OCI-LY7 (cell line): ENCODE data around the gene PXN. TPM values are rescaled to one million over a fixed set of nuclear protein-coding genes. Genes with fewer than 3 reads are reported as not detected.

Experiments used
- BruUV-seq: library from RNA; stranded (reverse); fragments of 400-500 nt; replicated peaks from 2 replicates; lab custom pipeline; 2021; lab: Mats Ljungman, UMichigan
- CTCF ChIA-PET: fragments of 300-600 bp; sonication (Branson Sonifier 250); formaldehyde crosslinking; loops from one replicate; lab custom pipeline; 2022; ENCODE audit warnings: antibody characterized with exemption; ENCODE audit not compliant: unreplicated experiment; lab: Charles Lee
- POLR2A ChIA-PET: fragments of 300-600 bp; sonication (Branson Sonifier 250); formaldehyde crosslinking; loops from one replicate; lab custom pipeline; 2022; ENCODE audit warnings: antibody characterized with exemption; lab: Charles Lee
- DNase-seq: peaks from one replicate; pipeline ENCODE4 v3.0.0-alpha.2; 2015; ENCODE audit warnings: low spot score
- H2AFZ ChIP-seq: fragments of 200-600 bp; sonication (generic), shearing (Covaris generic); 2 replicates; pipeline ENCODE4 v1.6.1; 2014; ENCODE audit warnings: mild to moderate bottlenecking, antibody characterized with exemption, low read length, moderate library complexity
- H3K27ac ChIP-seq: fragments of 200-600 bp; sonication (generic); 2 replicates; pipeline ENCODE4 v1.5.1; 2014; ENCODE audit warnings: mixed run types, low read depth, mild to moderate bottlenecking, moderate library complexity, low read length, inconsistent platforms; ENCODE audit not compliant: poor library complexity, severe bottlenecking
- H3K36me3 ChIP-seq: fragments of 200-600 bp; sonication (generic); 2 replicates; pipeline ENCODE4 v1.6.1; 2014; ENCODE audit warnings: mild to moderate bottlenecking, antibody characterized with exemption, low read length, moderate library complexity, mixed read lengths; ENCODE audit not compliant: insufficient read depth
- H3K4me1 ChIP-seq: fragments of 200-600 bp; sonication (generic); 2 replicates; pipeline ENCODE4 v1.5.1; 2014; ENCODE audit warnings: mild to moderate bottlenecking, low read length; ENCODE audit not compliant: insufficient read depth, poor library complexity, severe bottlenecking
- H3K4me2 ChIP-seq: fragments of 200-600 bp; sonication (generic); 2 replicates; pipeline ENCODE4 v1.6.1; 2014; ENCODE audit warnings: mild to moderate bottlenecking, low read length
- H3K4me3 ChIP-seq: fragments of 200-600 bp; sonication (generic); 2 replicates; pipeline ENCODE4 v1.5.1; 2014; ENCODE audit warnings: mild to moderate bottlenecking, low read depth, low read length; ENCODE audit not compliant: poor library complexity, severe bottlenecking
- H3K79me2 ChIP-seq: fragments of 200-600 bp; sonication (generic); 2 replicates; pipeline ENCODE4 v1.6.1; 2016; ENCODE audit warnings: low read depth, mild to moderate bottlenecking, low read length, moderate library complexity, mixed read lengths; ENCODE audit not compliant: insufficient read depth
- H3K9me2 ChIP-seq: fragments of 200-600 bp; sonication (generic); 2 replicates; pipeline ENCODE4 v1.6.1; 2016; ENCODE audit warnings: mild to moderate bottlenecking, low read length, mixed read lengths; ENCODE audit not compliant: insufficient read depth
- H3K9me3 ChIP-seq: fragments of 200-600 bp; sonication (generic); 2 replicates; pipeline ENCODE4 v1.6.1; 2014; ENCODE audit warnings: mild to moderate bottlenecking, mixed run types, low read length, mixed read lengths
- H4K20me1 ChIP-seq: fragments of 200-600 bp; sonication (generic); 2 replicates; pipeline ENCODE4 v1.6.1; 2014; ENCODE audit warnings: mild to moderate bottlenecking, antibody characterized with exemption, low read length, moderate library complexity, mixed read lengths; ENCODE audit not compliant: insufficient read depth
- EZH2phosphoT487 ChIP-seq: fragments of 200-600 bp; sonication (generic); IDR thresholded peaks from 2 replicates; pipeline ENCODE4 v1.6.1; 2018; ENCODE audit warnings: low read depth, borderline replicate concordance, mild to moderate bottlenecking, mixed run types, antibody characterized with exemption, low read length, moderate library complexity, mixed read lengths
- intact Hi-C: fragments of 100-400 bp; cut with micrococcal nuclease; formaldehyde crosslinking; loops from one replicate; pipeline ENCODE4 v1.10.0; 2022; ENCODE audit not compliant: unreplicated experiment
- total RNA-seq, 2 experiments: library from RNA; depleted of rRNA in 1 of 2; stranded (reverse); fragments of >200 nt in 1 of 2; shearing (Covaris generic) in 1 of 2; gene quantifications; 2 replicates each; pipeline ENCODE4 v1.2.3, GENCODE V29; 2014 to 2022
- TF ChIP-seq, protein P1 (sequence below): fragments of 200-600 bp; sonication (generic); conservative IDR thresholded peaks from 2 replicates; pipeline ENCODE4 v1.5.1; 2014; ENCODE audit warnings: mild to moderate bottlenecking, antibody characterized with exemption, low read length, moderate library complexity, mixed read lengths

Gene PXN
- total RNA-seq, 2 experiments from 2014 or later, result 8.6 to 22.9 TPM

DNA sequence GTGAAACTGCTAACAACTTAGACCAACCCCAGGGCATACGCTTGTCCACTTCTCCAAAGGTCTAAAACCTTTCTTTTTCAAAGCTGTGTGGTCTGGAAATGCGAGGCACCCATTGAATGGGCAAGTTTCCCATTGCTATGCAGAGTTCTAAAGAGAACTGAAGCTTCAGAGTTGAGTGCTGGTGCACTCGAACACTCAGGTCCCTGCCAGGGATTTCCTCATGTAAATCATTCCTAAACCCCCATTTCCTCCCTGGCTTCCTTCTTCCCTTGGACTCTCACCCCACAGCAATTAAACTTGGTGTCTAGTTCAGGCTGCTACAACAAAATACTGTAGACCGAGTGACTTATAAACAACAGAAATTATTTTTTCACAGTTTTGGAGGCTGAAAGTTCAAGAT lies 2.2 kb upstream of the PXN start:
- Histone ChIP-seq H3K4me1 (peaks cover 6% of the 10 kb centered on the region), H3K36me3 (no peaks in the 10 kb centered on the region), H3K27ac (no peak overlapping the region), H4K20me1 (no peaks in the 10 kb centered on the region), H3K4me3 (no peak overlapping the region), H3K9me2 (no peaks in the 10 kb centered on the region), H3K9me3 (no peaks in the 10 kb centered on the region), H2AFZ (no peak overlapping the region), H3K4me2 (no peak overlapping the region), H3K79me2 (no peaks in the 10 kb centered on the region)
- ChIA-PET POLR2A (interaction anchor here (3.9 kb wide), 1 partner anchor 23 kb away, joined by 18 read pairs; the partner anchor contains the start of gene RNU4-2), CTCF (interaction anchor here (7.2 kb wide), 1 partner anchor 39 kb away, joined by 68 read pairs; no protein-coding TSS in a partner anchor)
- no TSS peak for BruUV-seq
- DNase-seq, result no peak
- no peak for TF ChIP-seq EZH2phosphoT487
- TF ChIP-seq, protein P1, sequence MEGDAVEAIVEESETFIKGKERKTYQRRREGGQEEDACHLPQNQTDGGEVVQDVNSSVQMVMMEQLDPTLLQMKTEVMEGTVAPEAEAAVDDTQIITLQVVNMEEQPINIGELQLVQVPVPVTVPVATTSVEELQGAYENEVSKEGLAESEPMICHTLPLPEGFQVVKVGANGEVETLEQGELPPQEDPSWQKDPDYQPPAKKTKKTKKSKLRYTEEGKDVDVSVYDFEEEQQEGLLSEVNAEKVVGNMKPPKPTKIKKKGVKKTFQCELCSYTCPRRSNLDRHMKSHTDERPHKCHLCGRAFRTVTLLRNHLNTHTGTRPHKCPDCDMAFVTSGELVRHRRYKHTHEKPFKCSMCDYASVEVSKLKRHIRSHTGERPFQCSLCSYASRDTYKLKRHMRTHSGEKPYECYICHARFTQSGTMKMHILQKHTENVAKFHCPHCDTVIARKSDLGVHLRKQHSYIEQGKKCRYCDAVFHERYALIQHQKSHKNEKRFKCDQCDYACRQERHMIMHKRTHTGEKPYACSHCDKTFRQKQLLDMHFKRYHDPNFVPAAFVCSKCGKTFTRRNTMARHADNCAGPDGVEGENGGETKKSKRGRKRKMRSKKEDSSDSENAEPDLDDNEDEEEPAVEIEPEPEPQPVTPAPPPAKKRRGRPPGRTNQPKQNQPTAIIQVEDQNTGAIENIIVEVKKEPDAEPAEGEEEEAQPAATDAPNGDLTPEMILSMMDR, result no peak
- intact Hi-C loops, result loop anchor here (10.0 kb wide), 1 partner anchor 183 kb away; no protein-coding TSS in a partner anchor

DNA sequence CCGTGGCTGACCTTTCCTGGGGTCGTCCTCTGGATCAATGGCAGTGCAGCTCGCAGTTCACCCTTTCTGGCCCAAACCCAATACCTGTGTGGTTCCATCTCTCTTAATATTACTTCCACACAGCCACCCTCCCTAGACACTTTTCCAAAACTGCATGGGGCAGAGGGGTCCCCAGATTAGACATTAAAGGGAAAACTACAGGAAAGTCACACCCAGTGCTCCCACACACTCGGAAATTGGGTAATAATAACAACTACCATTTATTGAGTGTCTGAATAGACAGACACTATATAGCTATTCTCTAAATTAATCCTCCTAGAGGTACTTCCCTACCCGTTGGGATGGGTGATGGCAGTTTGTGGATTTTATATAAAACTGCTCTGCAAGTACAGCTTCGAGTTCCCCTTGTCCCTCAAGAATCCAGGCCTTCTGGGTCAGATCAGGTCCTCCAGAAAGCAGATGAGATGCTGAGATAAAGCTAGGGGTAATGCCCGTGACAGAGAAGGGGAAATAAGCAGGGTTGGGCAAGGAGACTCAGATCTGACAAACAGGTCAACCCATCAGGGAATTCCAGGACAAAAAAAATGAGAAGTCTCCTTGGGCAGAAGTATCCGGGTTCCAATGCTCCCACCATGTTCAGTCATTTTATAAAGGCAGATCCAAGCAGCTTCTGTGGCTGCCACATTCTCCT lies 795 bp upstream of the PXN start:
- Histone ChIP-seq H3K9me2 (no peaks in the 10 kb centered on the region), H4K20me1 (no peaks in the 10 kb centered on the region), H3K4me3 (peak overlapping the region; percentile 56), H3K27ac (no peak overlapping the region), H3K9me3 (no peaks in the 10 kb centered on the region), H3K4me2 (peak overlapping the region; percentile 50), H3K36me3 (no peaks in the 10 kb centered on the region), H2AFZ (no peak overlapping the region), H3K79me2 (no peaks in the 10 kb centered on the region), H3K4me1 (peaks cover 6% of the 10 kb centered on the region)
- no peak for DNase-seq
- intact Hi-C loops, result loop anchor here (10.0 kb wide), 1 partner anchor 182 kb away; no protein-coding TSS in a partner anchor
- no TSS peak for BruUV-seq
- CTCF ChIA-PET, result interaction anchor here (1.0 to 7.2 kb wide), 3 partner anchors 36 to 144 kb away, joined by 4 to 68 read pairs (median 4); no protein-coding TSS in a partner anchor
- POLR2A ChIA-PET, result interaction anchor here (0.8 to 3.9 kb wide), 4 partner anchors 25 to 38 kb away, joined by 3 to 24 read pairs (median 12); partner anchors contain the start of genes RNU4-1 and RNU4-2
- TF ChIP-seq EZH2phosphoT487, result no peak
- TF ChIP-seq, protein P1, result no peak; the same call in 1 of the 2 replicates
